GM12891 (cell line): ENCODE measurements around the gene ABI1.

Source experiments
- PAX5 ChIP-seq: IDR thresholded peaks from 2 replicates; pipeline ENCODE4 v1.6.1; 2011; ENCODE audit warnings: low read length, moderate library complexity, mild to moderate bottlenecking; ENCODE audit not compliant: insufficient read depth, severe bottlenecking
- POLR2A ChIP-seq: IDR thresholded peaks from 2 replicates; pipeline ENCODE4 v1.6.1; 2011; ENCODE audit warnings: low read depth, low read length, control low read depth
- POLR2AphosphoS5 ChIP-seq: IDR thresholded peaks from 2 replicates; pipeline ENCODE4 v1.6.1; 2011; ENCODE audit warnings: low read depth, low read length, control low read depth
- POU2F2 ChIP-seq: IDR thresholded peaks from 2 replicates; pipeline ENCODE4 v1.6.1; 2011; ENCODE audit warnings: low read depth, mild to moderate bottlenecking, control low read depth, low read length, moderate library complexity
- SPI1 ChIP-seq: IDR thresholded peaks from 2 replicates; pipeline ENCODE4 v1.6.1; 2011; ENCODE audit warnings: low read depth, low read length, control low read depth
- TAF1 ChIP-seq: IDR thresholded peaks from 2 replicates; pipeline ENCODE4 v1.6.1; 2011; ENCODE audit warnings: low read depth, low read length, control low read depth

- TF ChIP-seq POLR2A = no peak
- TF ChIP-seq POLR2AphosphoS5 = no peak
- no peak for TF ChIP-seq TAF1
- no peak for TF ChIP-seq POU2F2
- TF ChIP-seq SPI1 = no peak
- no peak for TF ChIP-seq PAX5
Observed at GRCh38 chr10:26804418-26805393, 56.1 kb downstream of the ABI1 start.
